Astrocyte of the spinal cord (primary cell): ENCODE results near the gene PHF3.

Experiments used
- DNase-seq: peaks from one replicate; pipeline ENCODE4 v3.0.0; 2011; ENCODE audit warnings: low read depth, low spot score
- H3K4me3 ChIP-seq: 2 replicates; pipeline ENCODE4 v1.5.1; 2011; ENCODE audit warnings: low read depth, mild to moderate bottlenecking, low read length, moderate library complexity
- CTCF ChIP-seq: IDR thresholded peaks from 2 replicates; pipeline ENCODE4 v1.5.1; 2012; ENCODE audit warnings: low read depth, mild to moderate bottlenecking, low read length, inconsistent platforms
- in situ Hi-C: cut with HindIII; loops from 2 replicates; pipeline ENCODE4 v1.10.0; 2017; ENCODE audit warnings: low sequenced_read_pairs

Gene PHF3

DNA sequence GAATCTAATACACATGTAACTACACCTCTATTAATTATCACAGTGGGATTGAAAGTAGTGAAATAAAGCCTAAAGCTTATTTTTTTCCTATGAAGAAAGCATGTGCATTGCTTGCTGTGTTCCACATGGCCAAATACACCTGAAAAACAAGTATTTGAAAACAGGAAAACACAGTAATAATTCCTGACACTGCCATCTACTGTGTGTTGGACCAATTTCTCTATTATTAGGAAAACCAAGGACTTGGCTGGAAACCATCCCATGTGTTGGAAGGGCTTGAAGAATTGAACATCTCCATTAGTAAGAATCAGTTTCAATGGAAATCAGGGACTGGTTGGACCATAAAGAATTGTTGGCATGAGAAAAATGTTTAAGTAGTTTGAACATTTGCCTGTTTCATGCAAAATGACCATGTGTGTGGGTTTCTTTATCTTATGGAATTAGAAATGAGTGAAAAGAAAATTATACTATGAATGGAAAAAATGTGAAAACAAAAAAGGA lies 124.1 kb downstream of the PHF3 start:
- in situ Hi-C loops = no loop called here
- no peak for TF ChIP-seq CTCF
- DNase-seq = no peak
- no peak overlapping the region for H3K4me3 ChIP-seq

DNA sequence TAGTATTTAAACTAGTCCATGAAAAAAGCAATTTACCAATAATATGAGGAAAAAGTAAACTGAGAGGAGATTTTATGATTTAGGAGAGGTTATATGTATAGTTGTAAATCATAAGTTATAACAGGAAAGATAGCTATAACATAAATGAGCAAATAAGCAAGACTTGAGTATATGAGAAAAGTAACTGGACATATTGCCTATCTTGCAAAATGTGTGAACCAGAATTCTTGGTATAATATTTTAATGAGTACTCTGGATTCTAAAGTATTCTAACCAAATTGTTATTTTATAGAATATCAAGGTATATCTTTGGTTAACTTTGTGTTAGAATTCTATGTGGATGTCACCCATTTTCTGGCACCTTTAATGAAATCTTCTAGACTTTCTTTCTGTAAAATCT lies 124.6 kb downstream of the PHF3 start:
- in situ Hi-C loops = no loop called here
- no peak overlapping the region for H3K4me3 ChIP-seq
- TF ChIP-seq CTCF = no peak
- no peak for DNase-seq

DNA sequence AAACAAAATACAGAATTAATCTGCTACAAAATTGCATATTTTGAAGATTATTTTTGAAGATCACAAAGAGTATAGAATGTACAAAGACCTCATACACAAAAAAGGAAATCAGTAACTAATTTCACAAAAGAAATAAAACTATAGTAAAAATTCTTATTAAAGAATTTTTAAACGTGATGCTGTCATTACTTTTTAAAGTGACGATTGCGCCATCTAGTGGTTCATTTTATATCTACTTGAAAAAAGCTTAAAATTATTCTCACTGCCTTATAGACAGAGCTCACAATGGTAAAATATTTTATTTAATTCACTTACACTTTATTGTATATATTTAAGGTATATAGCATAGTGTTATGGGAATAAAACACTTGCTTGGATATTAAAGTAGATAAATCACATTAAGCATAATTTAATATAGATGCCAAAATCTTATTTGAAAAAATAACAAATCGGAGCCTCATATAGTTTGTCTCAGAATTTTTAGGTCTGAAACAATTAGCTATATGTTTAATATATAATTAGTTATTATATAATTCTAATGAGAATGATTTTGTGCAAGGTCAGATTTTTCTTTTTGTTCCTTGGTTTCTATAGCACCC lies 128.8 kb downstream of the PHF3 start:
- in situ Hi-C loops = no loop called here
- TF ChIP-seq CTCF = peak; percentile 16
- H3K4me3 ChIP-seq = no peak overlapping the region
- peak; percentile 66 for DNase-seq
